NOMO-1 (cell line): ENCODE measurements around the gene ARPP19.
A peak's percentile ranks its signal among the peaks of the same experiment; 100 is the strongest.
"Not testable (repeated sequence)": the region's sequence is repeated elsewhere in the genome, so short reads cannot be mapped to it uniquely, and the experiment has no call there.

ENCODE experiments used
- DNase-seq, 2 experiments: peaks; one replicate each; lab custom pipeline; 2025; ENCODE audit not compliant: unreplicated experiment in 2 of 2; lab: John Stamatoyannopoulos, UW

ARPP19 gene

GRCh38 chr15:52551762-52552161, 17.1 kb downstream of the ARPP19 start:
- peak; percentile 49 to 78 for DNase-seq

GRCh38 chr15:52551186-52551585, 17.6 kb downstream of the ARPP19 start:
- not testable (repeated sequence) for DNase-seq

GRCh38 chr15:52546031-52546751, 22.6 kb downstream of the ARPP19 start:
- DNase-seq: no peak

- no peak for DNase-seq
Measured at GRCh38 chr15:52540374-52541012, 28.3 kb downstream of the ARPP19 start.

GRCh38 chr15:52537459-52537858, 31.4 kb downstream of the ARPP19 start:
- no peak for DNase-seq

- no peak for DNase-seq
Measured at GRCh38 chr15:52532427-52532826, 36.4 kb downstream of the ARPP19 start.

- DNase-seq: no peak
Measured at GRCh38 chr15:52529940-52530339, 38.9 kb downstream of the ARPP19 start.

GRCh38 chr15:52529341-52529924, 39.4 kb downstream of the ARPP19 start:
- DNase-seq: no peak

- peak; percentile 67 to 78 for DNase-seq
Measured at GRCh38 chr15:52528564-52529340, 40.1 kb downstream of the ARPP19 start, which contains the start of gene MYO5A. TSS of gene MYO5A (minus strand) at chr15:52528880. CDS start at chr15:52528806, 74 bp downstream.

GRCh38 chr15:52527911-52528563, 40.8 kb downstream of the ARPP19 start:
- DNase-seq: peak in 1 of 2 experiments; percentile 30

GRCh38 chr15:52527196-52527910, 41.5 kb downstream of the ARPP19 start:
- DNase-seq: no peak

GRCh38 chr15:52524223-52525136, 44.4 kb downstream of the ARPP19 start:
- DNase-seq: no peak

- DNase-seq: no peak
Measured at GRCh38 chr15:52523647-52524046, 45.2 kb downstream of the ARPP19 start.

- DNase-seq: no peak
Measured at GRCh38 chr15:52523192-52523591, 45.6 kb downstream of the ARPP19 start.

- DNase-seq: no peak
Measured at GRCh38 chr15:52521682-52522081, 47.1 kb downstream of the ARPP19 start.

GRCh38 chr15:52520421-52520820, 48.4 kb downstream of the ARPP19 start:
- DNase-seq: no peak

- peak; percentile 50 to 83 for DNase-seq
Measured at GRCh38 chr15:52518487-52519371, 50.1 kb downstream of the ARPP19 start.

GRCh38 chr15:52517014-52517413, 51.8 kb downstream of the ARPP19 start:
- no peak for DNase-seq
